Stimulated activated CD8-positive, alpha-beta memory T cell treated with anti-CD3 and anti-CD28 coated beads, Interleukin-4, amount 100 ng/mL, for 48 hours (primary cell): ENCODE results near the gene FRMD4A.
"Not testable (repeated sequence)": the region's sequence is repeated elsewhere in the genome, so short reads cannot be mapped to it uniquely, and the experiment has no call there.

Experiments
- DNase-seq: peaks from one replicate; pipeline ENCODE4 v3.0.0-alpha.2; 2020

The FRMD4A gene

DNA sequence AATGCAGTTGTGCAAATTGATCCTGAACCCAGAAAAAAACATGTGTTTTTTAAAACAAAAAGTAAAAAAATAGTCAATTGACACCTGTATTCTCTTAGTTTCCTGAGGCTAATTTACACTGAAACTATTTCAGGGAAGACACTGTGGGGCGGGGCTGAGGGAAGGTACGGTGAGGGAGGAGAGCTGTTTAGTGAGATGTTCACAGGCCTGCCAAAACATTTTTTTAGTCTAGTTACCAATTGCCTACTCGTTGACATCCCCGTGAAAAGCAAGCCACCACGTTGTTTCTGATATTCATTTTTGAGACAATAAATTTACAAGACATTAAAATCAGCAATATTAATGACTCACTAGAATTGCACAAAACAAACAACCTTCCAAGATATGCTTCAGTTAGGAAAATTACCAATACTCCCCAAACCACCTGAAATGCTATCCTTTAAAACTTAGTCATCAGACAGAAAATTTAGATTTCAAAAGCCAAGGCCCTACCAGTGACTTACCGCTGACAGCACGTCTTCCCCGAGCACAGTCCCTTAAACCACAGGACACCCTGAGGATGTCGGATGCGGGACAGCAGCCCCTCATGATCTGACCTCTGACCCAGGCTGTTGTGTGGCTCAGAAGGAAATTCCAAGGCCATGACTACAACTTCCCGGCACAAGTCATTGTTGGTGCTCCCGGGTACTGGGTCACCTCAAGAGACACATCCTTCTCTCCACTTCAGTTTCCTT is 464.8 kb downstream of the FRMD4A start:
- DNase-seq, result no peak

DNA sequence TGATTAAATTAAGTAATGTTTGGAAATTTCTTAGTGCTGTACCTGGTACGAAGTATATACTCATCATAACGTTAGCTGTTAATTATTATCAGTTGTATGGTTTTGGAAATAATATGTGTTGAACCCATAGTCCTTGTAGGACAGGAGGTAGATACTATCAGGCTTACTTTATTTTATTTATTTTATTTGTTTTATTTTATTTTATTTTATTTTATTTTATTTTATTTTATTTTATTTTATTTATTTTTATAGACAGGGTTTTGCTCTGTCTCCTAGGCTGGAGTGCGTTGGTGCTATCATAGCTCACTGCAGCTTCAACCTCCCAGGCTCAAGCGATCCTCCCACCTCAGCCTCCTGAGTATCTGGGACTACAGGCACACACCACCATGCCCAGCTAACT is 465.5 kb downstream of the FRMD4A start:
- DNase-seq, result not testable (repeated sequence)

DNA sequence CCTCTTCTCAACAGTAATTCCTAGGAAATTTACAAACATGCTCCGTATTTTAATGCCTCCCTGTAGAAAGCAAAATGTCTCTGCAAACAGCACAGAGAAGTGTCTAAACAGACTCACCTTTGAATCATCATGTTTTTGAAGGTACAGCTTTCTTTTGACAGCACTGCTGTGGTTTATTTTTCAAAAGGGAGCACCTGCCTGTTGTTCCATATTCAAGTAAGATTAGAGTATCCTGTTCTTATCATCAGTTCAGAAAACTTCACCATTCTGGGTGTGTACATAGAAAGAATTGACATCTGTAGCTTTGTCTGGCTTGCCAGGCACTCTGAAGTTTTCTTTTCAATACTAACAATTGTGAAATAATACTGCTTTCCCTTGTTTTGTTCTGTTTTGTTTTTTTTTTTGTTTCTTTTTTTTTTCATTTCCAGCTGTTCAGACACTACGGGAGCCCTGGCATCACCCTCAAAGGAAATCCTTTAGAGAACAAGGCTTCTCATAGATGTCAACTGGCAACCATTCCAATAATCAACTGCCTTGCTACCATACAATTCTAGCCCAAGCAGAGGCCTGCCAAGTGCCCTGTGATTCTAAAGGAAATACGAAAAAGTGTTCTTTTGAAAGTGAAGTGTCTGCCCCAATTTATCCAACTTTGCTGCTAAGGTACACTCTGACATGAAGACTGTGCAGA is 468.0 kb downstream of the FRMD4A start:
- no peak for DNase-seq

DNA sequence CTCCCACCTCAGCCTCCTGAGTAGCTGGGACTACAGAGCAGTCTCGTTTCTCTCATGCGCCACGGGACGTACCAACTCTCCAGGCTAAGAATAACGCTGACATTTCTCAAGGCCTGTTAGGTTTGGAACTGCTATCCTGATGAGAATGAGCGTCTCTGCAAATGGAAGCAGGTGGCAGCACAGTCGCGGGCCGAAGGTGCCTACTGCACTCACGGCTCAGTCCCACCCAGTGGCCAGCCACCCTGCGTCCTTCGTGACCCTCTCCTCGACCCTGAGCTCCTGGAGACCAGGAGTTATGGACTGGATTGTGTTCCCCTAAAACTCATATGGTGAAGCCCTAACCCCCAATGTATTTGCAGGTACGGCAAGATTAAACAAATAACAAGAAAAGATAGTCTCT is 469.8 kb downstream of the FRMD4A start:
- no peak for DNase-seq

DNA sequence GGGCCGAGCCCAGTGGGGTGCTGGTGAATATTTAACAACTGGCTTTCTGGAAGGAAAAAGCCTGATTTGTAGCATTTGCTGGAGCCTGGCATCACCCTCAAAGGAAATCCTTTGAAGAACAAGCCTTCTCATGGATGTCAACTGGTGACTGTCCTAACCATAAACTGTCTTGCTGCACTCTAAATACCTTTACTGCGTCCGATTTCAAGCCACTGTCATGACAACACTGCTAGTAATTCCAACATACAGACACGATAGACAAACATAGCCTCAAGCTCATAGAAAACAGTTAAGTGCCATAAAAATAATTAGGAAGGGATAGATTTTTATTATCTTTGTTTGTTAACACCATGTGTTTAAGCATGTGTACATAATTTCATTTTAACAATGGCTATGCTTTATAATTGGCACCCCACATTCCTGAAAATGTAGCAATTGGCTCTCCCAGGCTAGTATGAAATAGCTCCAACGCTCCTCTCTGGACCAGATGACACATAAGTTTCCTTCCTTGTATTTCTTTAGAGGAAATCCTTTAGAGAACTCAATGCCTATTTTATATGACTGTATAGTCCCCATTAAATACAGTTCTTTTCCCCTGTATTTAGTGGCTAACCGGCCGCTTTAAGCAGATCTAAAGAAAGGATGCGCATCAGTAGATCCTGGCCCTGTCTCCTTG is 470.6 kb downstream of the FRMD4A start:
- DNase-seq, result no peak

DNA sequence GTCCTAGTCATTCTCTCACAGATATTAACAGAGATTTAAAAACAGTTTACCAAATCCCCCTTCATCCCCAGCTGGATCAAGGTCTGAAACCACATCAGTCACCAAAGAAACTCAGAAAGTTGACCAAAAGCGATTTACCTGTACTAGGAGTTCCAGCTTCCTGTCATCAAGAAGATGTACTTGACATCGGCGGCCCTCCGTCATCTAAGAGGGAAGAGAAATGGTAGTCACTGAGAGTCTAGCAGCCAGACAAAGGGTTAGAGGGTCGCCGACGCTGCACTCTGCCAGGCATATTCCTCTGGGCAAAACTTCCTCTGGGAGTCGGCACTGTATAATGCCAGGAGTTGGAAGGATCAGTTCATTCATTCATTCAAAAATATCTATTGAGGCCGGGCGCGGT is 472.0 kb downstream of the FRMD4A start:
- no peak for DNase-seq

DNA sequence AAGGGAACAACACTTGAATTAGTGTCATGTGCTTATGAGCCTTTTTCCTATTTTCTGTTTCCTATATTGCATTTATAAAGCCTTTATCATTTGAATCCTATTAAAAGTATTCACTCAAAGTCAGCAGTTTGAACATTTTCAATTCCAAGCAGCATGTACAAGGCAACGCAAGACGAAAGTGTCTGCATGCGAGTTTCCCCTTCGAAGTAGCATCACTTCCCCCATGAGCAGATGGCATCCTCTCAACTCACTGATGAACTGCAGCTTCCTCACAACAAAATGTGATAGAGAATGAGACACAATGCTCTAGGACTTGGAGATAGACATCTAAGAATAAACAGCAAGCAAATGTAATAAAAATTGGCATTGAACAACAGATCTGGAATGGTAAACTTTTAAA is 473.3 kb downstream of the FRMD4A start:
- no peak for DNase-seq

DNA sequence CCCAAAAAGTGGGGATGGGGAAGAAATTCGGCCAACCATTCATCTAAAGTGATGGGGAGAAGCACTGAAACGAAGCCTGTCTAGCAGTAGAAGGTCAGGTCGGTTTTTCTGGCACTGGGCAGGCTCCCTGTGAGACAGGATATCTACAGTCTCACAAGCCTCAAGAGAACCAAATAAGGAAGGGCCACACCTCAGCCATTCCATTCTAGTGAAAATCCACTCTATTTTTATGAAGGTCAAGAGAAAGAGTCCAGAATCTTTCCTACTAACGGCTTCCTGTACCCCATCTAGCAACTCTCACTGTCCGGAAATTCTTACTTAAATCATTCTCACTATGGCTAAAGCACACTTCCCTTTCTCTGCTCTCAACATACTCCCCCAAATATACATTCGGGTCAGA is 476.9 kb downstream of the FRMD4A start:
- no peak for DNase-seq

DNA sequence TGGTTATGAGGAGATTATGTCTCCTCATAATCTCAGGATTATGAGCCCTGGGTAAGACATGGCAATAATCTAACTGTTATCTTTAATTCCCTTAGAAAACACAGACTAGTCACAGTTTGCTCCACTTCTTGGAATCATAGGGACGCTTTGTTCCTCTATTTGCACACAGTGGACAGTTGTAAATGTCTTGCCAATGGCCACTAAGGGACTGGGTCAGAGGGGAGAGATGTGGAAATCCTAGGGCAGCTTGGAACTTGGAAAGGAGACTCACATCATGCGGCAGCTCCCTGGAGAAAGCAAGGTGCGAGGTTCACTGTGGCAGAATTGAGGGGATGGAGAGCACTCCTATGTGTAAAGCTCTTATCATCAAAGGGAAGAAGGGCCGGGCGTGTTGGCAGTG is 477.9 kb downstream of the FRMD4A start:
- no peak for DNase-seq

DNA sequence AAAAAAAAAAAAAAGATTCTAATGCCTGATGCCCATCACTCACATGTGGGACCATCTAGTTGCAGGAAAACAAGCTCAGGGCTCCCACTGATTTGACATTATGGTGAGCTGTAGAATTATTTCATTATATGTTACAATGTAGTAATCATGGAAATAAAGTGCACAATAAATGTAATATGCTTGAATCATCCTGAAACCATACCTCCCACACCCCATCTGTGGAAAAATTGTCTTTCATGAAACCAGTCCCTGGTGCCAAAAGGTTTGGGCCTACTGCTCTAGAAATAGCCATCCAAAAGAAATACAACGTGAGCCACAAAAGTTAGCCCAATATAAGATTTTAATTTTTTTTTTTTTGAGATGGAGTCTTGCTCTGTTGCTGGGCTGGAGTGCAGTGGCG is 478.8 kb downstream of the FRMD4A start:
- no peak for DNase-seq

DNA sequence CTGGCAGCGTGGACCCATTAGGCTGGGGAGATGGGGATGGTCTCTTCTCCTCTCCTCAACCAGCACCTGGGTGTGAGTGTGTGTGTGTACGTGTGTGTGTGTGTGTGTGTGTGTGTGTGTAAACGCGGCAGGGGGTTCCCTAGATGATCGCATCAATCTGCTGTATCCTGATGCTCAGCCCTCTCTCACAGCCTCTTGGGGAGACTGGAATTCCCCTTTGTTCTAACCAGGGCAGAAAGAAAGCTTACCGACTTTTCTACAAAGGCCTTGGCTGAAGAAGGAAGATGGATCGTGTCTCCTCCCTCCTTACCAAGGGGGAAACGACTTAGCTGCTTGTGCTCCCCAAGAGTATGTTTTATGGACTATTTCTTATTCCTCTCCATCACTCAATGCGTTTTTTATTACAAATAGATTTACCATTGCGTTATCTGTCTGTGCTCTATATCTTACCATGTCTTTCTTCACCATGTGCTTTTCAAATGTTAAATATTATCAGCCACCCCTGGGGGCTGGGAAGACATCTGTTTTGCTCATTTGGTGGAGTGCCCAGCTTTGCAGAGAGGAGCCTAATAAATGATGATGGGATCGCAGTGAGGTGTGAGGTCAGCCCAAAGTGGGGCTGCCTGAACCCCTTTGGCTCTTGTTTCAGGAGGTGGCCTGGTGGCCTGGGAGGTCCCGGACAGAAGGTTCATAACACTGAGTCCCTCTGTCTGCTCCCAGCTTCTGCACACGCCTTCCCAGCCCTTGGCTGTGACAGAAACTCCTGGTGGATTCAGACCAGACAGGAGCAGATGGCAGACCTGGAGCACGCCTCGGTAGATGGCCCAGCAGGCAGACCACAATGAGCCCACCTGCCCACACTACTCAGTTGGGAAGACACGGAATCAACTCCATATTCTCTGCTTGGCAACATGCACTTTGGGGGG is 481.9 kb downstream of the FRMD4A start:
- no peak for DNase-seq

DNA sequence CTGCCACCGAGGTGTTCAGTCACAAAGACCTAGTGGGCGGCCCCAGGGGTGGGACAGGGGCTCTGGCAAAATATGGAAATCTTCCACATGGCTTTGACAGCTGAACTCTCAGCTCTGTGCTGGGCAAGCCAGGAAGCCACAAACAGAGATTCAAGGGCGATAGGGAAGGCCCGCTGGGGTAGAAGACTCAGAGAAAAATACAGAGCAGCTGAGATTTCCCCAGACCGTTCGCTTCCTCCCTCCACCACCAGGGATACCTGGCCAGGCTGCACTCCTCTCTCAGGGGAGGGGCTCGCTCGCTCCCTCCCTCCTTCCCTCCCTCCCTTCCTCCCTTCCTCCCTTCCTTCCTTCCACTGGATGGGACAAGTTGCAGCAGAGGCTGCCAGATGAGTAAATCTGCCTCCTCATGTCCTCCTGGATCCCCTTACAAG is 483.5 kb downstream of the FRMD4A start:
- DNase-seq, result no peak

DNA sequence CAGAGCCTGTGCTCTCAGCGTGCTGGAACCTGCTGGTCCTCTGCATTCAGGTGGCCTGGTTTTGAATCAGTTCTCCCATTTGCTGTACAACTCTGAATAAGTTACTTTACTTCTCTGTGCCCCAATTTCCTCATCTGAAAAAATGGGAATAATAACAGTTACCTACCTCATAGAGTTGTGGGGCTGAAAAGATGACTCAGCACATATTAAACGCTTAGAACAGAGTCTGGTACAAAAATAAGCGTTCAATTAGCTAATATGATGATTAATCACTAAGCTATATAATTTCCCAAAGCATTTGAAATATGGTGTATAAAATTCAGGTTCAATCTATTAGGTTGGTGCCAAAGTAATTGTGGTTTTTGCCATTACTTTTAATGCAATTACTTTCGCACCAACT is 484.8 kb downstream of the FRMD4A start:
- DNase-seq, result no peak

DNA sequence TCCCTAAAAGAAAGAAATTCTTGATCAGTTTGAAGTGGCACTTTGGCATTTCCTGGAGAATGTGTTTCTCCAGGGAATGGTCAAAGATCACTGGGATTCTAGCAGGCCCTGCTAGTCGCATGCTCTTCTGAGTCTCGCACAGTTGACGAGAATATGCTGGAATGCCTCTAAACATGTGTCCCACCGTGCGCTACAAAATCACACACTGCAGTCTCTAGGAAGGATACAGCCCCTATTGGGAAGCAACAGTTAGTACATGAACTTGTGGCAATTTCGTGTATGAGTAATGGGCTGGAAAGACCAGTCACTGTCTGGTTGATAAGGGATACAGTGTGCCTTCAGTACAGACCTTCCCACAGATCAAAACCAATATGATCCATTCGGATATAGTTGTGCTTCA is 486.1 kb downstream of the FRMD4A start:
- no peak for DNase-seq

DNA sequence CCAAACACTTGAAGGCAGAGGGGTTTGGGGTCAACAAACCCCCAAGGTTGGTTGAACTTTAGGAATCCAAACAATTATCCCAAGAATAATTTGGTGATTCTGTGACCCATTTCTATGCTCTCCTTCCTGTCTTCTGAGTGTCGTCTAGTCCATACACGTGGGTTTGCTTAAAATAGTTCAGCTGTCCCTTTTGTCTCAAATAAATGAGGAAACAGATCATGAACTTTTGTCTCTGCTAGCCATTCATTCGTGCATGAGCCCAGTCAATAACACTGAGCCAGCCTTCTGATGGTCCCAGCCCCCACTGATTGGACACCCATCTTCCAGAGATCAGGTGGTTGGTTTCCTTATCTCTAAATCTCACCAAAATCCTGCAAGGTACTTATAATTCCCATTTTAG is 488.6 kb downstream of the FRMD4A start:
- no peak for DNase-seq

DNA sequence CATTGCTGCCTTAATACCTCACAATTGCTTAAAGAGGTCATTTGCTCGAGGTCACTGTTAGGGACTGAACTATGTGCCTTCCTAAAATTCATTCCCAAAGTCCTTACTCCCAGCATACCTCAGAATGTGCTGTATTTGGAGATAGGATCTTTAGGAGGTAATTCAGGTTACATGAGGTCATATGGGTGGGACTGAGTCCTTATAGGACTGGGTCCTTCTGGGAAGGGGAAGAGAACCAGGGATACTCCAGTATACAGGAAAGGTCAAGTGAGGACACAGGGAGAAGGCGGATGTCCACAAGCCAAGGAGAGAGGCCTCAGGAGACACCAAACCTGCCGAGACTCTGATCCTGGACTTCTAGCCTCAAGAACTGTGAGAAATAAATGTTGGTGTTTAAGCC is 490.7 kb downstream of the FRMD4A start:
- no peak for DNase-seq

DNA sequence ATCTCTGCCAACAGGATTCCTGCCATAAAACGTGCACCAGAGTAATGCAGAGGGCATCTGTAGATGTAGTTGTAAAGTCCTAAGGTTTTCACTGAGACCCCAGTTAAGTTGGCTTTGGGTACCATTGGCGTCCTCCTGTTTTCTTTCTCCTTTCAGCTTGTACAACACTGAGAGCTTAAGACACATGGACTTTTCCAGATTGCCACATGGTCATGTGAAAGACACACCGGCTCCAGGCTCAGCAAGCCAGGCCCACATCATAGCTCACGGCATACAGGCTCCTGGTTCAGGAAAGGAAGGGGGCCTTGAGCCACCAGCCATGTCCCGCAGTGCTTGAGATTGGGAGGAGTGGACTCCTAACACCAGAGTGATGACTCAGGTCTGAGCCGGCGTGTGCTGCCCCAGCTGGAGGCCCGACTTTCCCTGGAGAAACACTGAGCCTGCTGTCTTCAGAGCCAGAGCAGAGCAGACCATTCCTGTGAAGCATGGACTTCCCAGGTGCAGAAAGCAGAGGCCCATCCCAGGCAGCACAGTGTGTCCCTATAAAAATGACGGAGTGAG is 491.2 kb downstream of the FRMD4A start:
- DNase-seq, result no peak

DNA sequence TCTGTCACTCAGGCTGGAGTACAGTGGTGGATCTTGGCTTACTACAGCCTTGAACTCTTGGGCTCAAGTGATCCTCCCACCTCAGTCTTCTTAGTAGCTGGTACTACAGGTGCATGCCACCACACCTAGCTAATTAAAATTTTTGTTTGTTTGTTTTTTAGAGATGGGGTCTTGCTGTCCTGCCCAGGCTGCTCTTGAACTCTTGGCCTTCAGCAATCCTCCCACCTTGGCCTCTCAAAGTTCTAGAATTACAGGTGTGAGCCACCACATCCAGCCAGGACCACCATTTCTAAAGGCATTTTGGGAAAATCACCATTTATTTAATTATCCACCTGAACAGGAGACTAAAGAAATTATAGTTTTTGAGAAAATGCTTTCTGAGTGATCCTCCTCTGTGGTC is 491.7 kb downstream of the FRMD4A start:
- no peak for DNase-seq

DNA sequence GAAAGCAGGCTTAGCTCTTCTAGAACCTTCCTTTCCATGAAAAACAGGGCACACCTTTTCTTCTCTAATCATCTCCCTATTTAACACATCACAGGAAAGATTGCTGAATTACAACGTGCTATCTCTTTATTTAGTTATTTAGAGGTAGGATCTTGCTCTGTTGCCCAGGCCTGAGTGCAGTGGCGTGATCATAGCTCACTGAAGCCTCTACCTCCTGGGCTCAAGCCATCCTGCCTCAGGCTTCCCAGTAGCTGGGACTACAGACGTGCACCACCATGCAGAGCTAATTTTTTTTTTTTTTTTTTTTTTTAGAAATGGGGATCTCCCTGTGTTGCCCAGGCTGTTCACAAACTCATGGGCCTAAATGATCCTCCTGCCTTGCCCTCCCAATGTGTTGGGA is 492.8 kb downstream of the FRMD4A start:
- DNase-seq, result no peak

DNA sequence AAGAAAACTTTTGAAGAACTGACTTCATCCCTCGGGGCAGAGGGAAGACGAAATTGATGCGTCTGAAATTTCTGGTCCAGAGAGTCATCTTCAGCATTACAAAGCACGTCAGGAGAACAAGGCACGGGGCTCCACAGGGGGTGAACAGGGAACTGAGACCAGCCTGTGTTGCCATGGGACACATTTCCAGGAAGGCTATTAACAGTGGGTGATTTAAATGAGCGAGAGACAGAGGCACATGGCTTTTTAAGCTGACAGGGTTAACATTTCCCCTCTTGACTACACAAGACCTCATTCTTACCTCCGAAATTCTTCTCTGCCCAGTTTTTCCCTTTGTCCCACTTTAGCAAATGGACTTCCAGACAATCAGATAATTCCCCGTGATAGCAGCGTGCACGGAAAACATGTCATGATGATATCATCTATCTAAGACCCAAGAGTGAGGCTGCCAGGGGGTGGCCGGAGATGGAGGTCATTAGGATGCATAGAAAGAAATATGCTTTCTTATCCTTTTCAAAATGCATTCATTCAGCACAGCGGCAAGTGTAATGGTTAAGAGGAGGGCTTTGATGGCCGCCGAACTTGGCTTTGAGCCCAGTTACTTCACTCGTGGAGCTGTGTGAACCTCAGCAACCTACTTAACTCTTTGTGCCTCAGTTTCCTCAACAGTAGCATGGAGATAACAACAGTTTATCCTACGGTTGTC is 496.0 kb downstream of the FRMD4A start:
- no peak for DNase-seq

DNA sequence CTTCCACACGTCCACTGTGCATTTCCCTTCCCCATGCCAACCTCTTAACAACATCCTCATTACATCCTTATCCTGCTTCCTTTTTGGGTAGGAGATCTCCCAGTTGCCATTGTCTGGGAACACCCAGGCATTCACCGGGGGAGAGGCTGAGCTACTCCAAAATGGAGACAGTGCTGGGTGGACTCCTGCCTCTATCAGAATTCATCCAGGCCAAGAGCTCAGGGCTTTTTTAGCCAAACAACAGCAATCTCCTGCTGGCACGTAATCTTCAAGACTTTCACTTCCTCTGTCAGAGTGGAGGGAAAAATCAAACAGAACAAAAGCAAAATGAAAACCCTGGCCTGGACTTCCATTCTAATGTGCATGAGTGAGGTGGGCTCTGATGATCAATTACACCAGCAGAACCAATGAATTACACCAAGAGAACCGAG is 499.0 kb downstream of the FRMD4A start:
- DNase-seq, result no peak

DNA sequence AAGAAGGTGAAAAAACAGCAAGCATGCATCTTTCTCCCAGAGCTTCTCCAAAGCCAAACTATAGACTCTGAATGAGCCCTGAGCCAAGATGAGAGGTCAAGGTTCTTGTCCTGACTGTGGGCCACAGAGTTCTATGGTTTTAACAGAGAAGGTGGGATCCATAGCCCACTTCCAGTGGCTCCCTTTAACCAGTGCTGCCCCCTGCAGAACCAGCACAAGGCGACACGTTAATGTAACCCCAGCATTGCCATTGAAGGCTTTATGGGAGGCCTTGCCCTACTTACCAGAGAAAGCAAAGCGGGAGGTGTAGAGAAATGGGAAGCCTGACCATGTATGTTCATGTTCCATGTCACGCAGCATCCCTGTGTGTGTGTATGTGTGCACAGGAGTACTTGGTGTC is 500.3 kb downstream of the FRMD4A start:
- no peak for DNase-seq
